Measurements from ENCODE around the gene DNAJC13.

Gene DNAJC13

GRCh38 chr3:132404276-132404675, 13.0 kb upstream of the DNAJC13 start:
- ATAC-seq (ENCODE audit: insufficient read depth, low read depth) (no peak), DNase-seq (no peak)
- no peak for TF ChIP-seq EZH2 (IDR thresholded peaks at IDR 0.05; ENCODE audit: borderline replicate concordance, low read depth, low read length, severe bottlenecking)
- TF ChIP-seq, protein P1, sequence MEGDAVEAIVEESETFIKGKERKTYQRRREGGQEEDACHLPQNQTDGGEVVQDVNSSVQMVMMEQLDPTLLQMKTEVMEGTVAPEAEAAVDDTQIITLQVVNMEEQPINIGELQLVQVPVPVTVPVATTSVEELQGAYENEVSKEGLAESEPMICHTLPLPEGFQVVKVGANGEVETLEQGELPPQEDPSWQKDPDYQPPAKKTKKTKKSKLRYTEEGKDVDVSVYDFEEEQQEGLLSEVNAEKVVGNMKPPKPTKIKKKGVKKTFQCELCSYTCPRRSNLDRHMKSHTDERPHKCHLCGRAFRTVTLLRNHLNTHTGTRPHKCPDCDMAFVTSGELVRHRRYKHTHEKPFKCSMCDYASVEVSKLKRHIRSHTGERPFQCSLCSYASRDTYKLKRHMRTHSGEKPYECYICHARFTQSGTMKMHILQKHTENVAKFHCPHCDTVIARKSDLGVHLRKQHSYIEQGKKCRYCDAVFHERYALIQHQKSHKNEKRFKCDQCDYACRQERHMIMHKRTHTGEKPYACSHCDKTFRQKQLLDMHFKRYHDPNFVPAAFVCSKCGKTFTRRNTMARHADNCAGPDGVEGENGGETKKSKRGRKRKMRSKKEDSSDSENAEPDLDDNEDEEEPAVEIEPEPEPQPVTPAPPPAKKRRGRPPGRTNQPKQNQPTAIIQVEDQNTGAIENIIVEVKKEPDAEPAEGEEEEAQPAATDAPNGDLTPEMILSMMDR (IDR thresholded peaks at IDR 0.05; ENCODE audit: borderline replicate concordance, extremely low read depth, low read length, poor library complexity, severe bottlenecking) = no peak
- Histone ChIP-seq H3K4me3 (ENCODE audit: low read depth in 1 of 2, low read length in 2 of 2) (no peak overlapping the region), H3K79me2 (ENCODE audit: insufficient read depth, low read length) (no peaks in the 10 kb centered on the region), H3K27me3 (ENCODE audit: insufficient read depth, low read length, poor library complexity) (peaks cover 25% of the 10 kb centered on the region), H2AFZ (ENCODE audit: low read depth, low read length) (no peak overlapping the region), H3K9ac (ENCODE audit: low read depth, low read length) (no peak overlapping the region), H3K4me2 (ENCODE audit: insufficient read depth, low read length) (no peak overlapping the region), H3K36me3 (ENCODE audit: insufficient read depth, low read length) (no peaks in the 10 kb centered on the region), H4K20me1 (ENCODE audit: insufficient read depth, low read length) (no peaks in the 10 kb centered on the region), H3K27ac (ENCODE audit: low read length) (no peak overlapping the region), H3K9me3 (ENCODE audit: insufficient read depth, low read length, severe bottlenecking) (no peaks in the 10 kb centered on the region), H3K4me1 (ENCODE audit: insufficient read depth, low read length) (no peaks in the 10 kb centered on the region)

DNA sequence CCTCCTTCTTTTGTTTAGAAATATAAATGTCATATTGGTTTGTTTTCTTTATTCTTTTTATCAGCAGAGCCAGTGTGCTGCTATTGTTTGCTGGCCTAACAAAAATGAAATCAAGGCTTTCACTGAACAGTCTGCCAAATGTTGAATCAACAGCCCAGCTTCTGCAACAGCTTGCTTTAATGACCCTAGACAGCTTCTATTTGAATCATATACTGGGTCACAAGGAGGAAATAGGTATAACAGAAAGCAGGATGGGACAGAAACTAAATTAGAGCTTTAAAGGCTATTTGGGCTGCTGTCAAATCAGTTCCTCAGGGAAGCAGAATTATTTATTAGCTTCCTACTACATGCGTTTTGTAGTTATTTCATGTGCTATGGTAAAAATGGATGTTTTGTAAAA, 12.1 kb upstream of the DNAJC13 start:
- Histone ChIP-seq H3K27ac (ENCODE audit: low read length) (no peak overlapping the region), H4K20me1 (ENCODE audit: insufficient read depth, low read length) (no peaks in the 10 kb centered on the region), H3K4me3 (ENCODE audit: low read depth in 1 of 2, low read length in 2 of 2) (no peak overlapping the region), H3K27me3 (ENCODE audit: insufficient read depth, low read length, poor library complexity) (peaks cover 27% of the 10 kb centered on the region), H3K4me1 (ENCODE audit: insufficient read depth, low read length) (no peaks in the 10 kb centered on the region), H3K9ac (ENCODE audit: low read depth, low read length) (no peak overlapping the region), H3K4me2 (ENCODE audit: insufficient read depth, low read length) (no peak overlapping the region), H3K79me2 (ENCODE audit: insufficient read depth, low read length) (no peaks in the 10 kb centered on the region), H2AFZ (ENCODE audit: low read depth, low read length) (no peak overlapping the region), H3K9me3 (ENCODE audit: insufficient read depth, low read length, severe bottlenecking) (no peaks in the 10 kb centered on the region), H3K36me3 (ENCODE audit: insufficient read depth, low read length) (no peaks in the 10 kb centered on the region)
- DNase-seq (no peak), ATAC-seq (ENCODE audit: insufficient read depth, low read depth) (no peak)
- TF ChIP-seq EZH2 (IDR thresholded peaks at IDR 0.05; ENCODE audit: borderline replicate concordance, low read depth, low read length, severe bottlenecking) = no peak
- TF ChIP-seq, protein P1 (IDR thresholded peaks at IDR 0.05; ENCODE audit: borderline replicate concordance, extremely low read depth, low read length, poor library complexity, severe bottlenecking) = no peak

DNA sequence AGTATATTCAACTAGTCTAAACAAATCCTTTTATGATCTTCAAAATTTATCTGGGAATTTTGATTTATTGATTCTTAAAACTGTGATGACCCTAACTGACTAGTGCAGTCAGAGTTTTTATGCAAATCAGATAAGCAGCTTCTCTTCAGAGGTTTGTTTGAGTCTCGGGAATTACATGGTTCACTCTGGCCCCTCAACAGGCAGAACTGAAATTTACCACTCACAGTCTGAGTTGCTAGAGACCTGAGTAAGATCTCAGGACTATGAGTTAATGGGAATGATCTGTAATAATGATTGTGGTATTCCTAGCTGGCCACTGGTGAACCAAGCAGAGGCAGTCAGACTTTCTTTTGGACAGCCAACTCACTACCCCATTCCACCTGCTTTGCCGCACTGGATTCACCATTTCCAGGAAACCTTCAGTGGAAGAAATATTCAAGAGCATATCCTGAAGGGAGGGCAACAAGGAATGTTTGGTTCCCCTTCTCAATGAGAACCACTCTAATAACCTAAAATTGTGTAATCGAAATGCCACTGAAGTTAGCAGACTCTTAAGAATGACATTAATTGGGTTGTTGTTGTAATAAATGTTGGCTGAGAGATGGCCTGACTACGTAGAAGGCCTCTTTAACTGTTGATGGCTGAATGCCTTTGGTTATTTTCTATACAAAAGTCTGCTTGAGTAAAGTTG, 11.5 kb upstream of the DNAJC13 start:
- no peak for DNase-seq
- Histone ChIP-seq H3K27ac (ENCODE audit: low read length) (no peak overlapping the region), H3K9me3 (ENCODE audit: insufficient read depth, low read length, severe bottlenecking) (no peaks in the 10 kb centered on the region), H3K4me1 (ENCODE audit: insufficient read depth, low read length) (no peaks in the 10 kb centered on the region), H3K79me2 (ENCODE audit: insufficient read depth, low read length) (no peaks in the 10 kb centered on the region), H2AFZ (ENCODE audit: low read depth, low read length) (no peak overlapping the region), H3K4me2 (ENCODE audit: insufficient read depth, low read length) (no peak overlapping the region), H3K9ac (ENCODE audit: low read depth, low read length) (no peak overlapping the region), H3K27me3 (ENCODE audit: insufficient read depth, low read length, poor library complexity) (peaks cover 31% of the 10 kb centered on the region), H3K4me3 (ENCODE audit: low read depth in 1 of 2, low read length in 2 of 2) (no peak overlapping the region), H3K36me3 (ENCODE audit: insufficient read depth, low read length) (no peaks in the 10 kb centered on the region), H4K20me1 (ENCODE audit: insufficient read depth, low read length) (no peaks in the 10 kb centered on the region)
- no peak for ATAC-seq (ENCODE audit: insufficient read depth, low read depth)
- TF ChIP-seq, protein P1 (IDR thresholded peaks at IDR 0.05; ENCODE audit: borderline replicate concordance, extremely low read depth, low read length, poor library complexity, severe bottlenecking) = no peak
- no peak for TF ChIP-seq EZH2 (IDR thresholded peaks at IDR 0.05; ENCODE audit: borderline replicate concordance, low read depth, low read length, severe bottlenecking)
